GM12891 (cell line): ENCODE data around the gene MGLL.

Source experiments
- POLR2AphosphoS5 ChIP-seq: IDR thresholded peaks from 2 replicates; pipeline ENCODE4 v1.6.1; 2011; ENCODE audit warnings: low read depth, low read length, control low read depth
- TAF1 ChIP-seq: IDR thresholded peaks from 2 replicates; pipeline ENCODE4 v1.6.1; 2011; ENCODE audit warnings: low read depth, low read length, control low read depth

DNA sequence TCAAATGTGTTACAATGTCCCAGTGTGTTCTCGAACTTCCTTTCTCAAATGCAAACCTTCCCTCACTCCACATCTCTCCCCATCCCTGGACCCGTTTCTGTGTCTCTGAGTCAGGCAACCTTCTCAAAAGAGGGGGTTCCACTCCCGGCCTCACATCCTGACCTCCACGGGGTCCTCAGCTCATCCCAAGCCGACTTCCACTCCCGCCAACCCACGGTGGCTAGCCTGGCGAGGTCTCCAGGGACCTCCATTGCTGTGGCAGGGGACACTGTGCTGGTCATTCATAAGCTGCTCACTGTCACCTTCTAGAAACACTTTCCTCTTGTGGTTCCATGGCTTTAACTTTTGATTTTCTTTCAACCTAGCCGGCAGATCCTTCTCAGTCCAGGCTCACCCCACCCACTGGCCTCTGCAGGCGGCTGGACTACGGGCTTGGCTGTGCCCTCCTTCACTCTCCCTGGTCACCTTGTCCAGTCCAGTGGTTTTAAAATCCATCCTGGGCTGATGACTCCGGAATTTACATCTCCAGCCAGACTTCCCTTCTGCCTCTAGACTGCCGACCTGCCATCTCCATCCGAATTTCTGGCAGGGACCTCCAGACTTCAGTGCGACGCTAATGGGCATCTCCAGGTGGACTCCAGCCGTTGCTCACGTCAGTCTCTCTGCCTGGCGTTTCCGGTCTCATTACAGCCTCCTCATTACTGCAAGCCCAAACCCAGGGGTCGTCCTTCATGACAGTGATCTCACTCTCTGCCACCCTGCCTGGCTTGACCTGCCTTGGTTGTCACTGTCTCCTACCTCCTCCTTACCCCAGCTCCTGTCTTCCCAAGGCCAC lies 129.6 kb downstream of the MGLL start:
- TF ChIP-seq POLR2AphosphoS5 (no peak), TAF1 (no peak)
